ENCODE data around the gene UPK3A. TPM values are rescaled to one million over a fixed set of nuclear protein-coding genes. Genes with fewer than 3 reads are reported as not detected.
A peak's percentile ranks its signal among the peaks of the same experiment; 100 is the strongest.
"Not testable (repeated sequence)": the region's sequence is repeated elsewhere in the genome, so short reads cannot be mapped to it uniquely, and the experiment has no call there.

UPK3A gene
- total RNA-seq, 1 donor: not detected

DNA sequence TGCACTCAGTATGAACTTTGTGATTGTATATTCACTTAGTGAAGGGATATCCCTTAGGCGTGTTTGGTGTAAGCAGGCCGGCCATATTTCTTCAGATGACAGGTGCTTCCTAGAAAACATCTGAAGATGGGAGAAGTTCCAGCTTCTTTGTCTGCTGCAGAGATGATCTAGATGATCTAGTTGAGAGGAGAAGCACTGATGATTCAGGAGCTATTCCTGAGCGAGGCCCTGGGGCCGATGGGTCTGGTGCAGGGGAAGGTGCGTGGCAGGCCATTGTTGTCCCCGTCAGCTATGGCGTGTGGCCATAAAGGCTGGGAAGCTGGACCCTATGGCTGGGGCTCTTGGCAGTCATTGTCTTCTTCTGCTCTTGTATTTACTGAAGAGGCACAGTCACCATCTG is 38.9 kb downstream of the UPK3A start:
- DNase-seq (ENCODE audit: low read depth in 2 of 3, low spot score in 2 of 3): no peak

- no peak for DNase-seq (ENCODE audit: low read depth in 2 of 3, low spot score in 2 of 3)
Observed at GRCh38 chr22:45324311-45324711, 39.6 kb downstream of the UPK3A start.

GRCh38 chr22:45328261-45328660 is 43.5 kb downstream of the UPK3A start:
- DNase-seq (ENCODE audit: low read depth in 2 of 3, low spot score in 2 of 3): not testable (repeated sequence)

- no peak for DNase-seq (ENCODE audit: low read depth in 2 of 3, low spot score in 2 of 3)
Observed at GRCh38 chr22:45328822-45329529, 44.2 kb downstream of the UPK3A start.

GRCh38 chr22:45329530-45329936 is 44.8 kb downstream of the UPK3A start:
- no peak for DNase-seq (ENCODE audit: low read depth in 2 of 3, low spot score in 2 of 3)

DNA sequence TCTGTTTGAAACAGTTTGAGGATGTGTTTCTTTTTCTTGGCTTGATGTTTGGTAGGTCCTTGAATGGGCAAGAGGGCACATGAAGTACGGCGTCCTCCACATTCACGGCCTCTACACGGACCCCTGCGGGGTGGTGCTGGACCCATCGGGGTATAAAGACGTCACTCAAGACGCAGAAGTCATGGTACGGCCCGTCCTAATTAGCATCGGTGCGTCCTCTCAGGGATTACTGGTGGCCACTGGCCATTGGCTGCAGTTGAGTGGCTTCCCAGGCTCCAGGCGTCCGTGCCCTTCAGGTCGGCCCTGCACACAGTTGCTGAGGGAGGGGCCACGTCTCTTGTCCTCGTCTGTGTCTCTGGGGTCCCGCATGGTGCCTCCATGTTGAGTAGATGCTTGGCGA is 45.8 kb downstream of the UPK3A start:
- no peak for DNase-seq (ENCODE audit: low read depth in 2 of 3, low spot score in 2 of 3)

DNA sequence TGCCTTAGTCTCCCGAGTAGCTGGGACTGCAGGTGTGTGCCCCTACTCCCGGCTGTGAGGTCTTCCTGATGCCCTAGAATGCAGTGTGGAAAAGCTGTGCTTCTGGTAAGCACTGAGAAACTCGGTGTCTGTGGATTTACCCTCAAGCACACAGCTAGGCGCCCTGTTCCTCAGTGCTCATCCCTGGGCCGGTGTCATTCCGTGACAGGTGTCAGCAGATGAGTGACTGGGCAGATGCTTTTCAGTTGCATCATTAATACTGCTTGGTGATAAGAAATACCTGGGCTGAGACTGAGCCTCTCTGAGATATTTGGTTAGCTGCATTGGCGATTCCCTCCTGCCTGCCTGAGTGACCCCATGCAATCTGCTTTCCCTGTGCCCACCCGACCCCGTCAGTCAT is 46.7 kb downstream of the UPK3A start:
- DNase-seq (ENCODE audit: low read depth in 2 of 3, low spot score in 2 of 3): no peak

DNA sequence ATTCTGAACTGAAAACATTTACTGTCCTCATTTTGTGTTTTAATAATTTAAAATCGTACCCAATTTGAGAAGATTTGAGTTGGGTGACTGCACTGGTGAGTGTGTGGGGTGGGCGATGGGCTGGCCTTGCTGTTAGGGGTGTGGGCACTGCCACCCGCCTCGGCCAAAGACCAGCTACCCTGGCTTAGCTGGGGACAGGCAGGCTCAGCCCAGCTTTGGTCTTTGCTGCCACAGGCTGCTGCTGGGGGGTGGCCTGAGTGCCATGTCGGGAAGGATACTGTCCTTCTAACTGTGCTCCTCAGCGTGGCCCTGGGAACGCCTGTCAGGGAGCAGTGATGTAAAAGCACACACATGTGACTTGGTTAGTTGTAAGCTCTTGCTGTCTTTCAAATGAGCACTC is 47.3 kb downstream of the UPK3A start:
- no peak for DNase-seq (ENCODE audit: low read depth in 2 of 3, low spot score in 2 of 3)

DNA sequence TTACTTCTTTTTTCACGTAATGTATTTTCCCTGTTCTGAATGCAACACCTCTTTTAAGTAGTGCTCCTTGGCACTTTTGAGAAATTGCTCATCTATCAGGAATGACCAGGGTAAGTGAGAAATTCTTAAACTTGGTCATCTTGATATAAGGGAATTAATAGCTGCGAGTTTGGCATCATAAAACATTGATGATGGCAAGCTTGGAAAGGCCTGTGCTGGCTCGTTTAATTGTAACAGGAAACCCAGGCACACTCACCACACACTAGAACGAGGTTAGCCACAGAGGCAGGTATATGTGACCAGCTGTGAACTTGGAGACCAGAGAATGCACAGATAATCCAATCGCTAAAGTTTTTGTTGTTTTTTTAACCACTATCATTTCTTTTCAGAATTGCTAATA is 49.3 kb downstream of the UPK3A start:
- DNase-seq (ENCODE audit: low read depth in 2 of 3, low spot score in 2 of 3): no peak

DNA sequence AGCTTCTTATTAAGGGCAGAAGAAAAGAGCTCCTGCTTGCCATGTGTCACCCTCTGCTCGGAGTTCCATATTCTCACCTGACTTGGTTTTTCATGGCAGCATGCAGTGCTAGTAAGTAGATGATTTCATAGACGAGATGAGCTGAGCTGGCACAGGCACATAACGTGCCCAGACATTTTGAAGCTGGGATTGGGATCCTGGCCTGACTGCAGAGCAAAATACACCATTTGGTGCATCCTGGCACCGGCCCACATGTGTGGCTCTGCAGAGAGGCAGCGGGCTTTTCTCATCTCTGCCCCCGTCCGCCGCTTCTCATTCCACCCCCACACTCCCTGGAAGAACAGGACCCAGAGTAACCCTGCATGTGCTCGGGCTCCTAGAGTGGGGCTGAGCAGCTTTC is 49.8 kb downstream of the UPK3A start:
- no peak for DNase-seq (ENCODE audit: low read depth in 2 of 3, low spot score in 2 of 3)

GRCh38 chr22:45335021-45335818 is 50.5 kb downstream of the UPK3A start:
- DNase-seq (ENCODE audit: low read depth in 2 of 3, low spot score in 2 of 3): no peak

DNA sequence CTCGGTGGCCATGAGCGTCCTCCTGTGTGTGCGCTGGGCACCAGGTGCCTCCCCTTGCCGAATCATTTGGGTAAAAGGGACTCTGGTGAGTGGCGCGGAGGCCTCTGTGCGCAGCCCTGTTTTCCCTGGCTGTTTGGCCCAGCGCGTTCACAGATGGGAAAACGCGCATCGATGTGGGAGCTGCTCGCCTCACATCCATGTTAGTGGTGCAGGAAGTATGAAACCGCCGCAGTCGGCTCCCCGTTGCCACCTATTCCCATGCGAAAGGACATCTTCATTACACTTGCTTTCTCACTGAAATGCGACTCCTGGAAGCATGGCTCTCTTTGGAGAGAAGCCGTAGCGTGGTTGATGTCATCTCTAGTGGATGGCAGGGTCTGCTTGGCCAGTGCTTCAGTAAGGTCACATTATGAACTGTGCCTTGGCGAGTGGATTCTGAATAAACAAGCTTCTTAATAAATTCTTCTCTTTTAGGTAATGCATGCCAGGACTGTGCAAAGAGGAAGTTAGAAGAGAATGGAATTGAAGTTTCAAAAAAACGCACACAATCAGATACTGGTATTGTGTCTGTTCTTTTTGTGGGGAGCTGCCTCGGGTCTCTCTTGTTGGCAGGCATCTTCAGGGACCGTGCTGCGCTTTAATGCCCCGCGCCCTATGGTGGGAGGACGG is 51.2 kb downstream of the UPK3A start:
- DNase-seq (ENCODE audit: low read depth in 2 of 3, low spot score in 2 of 3): peak in 1 of 3 donors; percentile 62

DNA sequence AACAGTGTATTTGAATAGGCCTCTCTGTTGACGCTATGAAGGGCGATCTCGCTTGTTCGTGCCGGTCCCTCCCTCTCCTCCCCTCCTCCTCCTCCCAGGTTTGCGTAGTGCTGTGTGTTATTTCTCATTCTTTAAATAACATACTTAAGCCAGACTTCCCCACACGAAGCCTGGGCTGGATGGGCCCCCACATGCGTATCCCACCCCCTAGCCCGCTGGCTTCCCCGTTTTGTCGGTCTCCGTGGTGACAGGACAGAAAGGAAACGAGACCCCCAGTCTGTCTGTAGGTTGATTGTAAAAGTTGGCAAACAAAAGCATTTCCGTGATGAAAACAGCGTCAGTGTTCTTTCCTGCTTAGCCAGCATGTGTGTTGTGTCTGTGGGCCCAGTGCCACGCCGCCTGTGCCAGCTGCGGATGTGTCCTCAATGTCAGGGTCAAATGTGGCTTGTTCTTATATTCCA is 52.3 kb downstream of the UPK3A start:
- peak in 2 of 3 donors; percentile 83 to 97 for DNase-seq (ENCODE audit: low read depth in 2 of 3, low spot score in 2 of 3)

GRCh38 chr22:45337536-45337935 is 52.8 kb downstream of the UPK3A start:
- DNase-seq (ENCODE audit: low read depth in 2 of 3, low spot score in 2 of 3): no peak

DNA sequence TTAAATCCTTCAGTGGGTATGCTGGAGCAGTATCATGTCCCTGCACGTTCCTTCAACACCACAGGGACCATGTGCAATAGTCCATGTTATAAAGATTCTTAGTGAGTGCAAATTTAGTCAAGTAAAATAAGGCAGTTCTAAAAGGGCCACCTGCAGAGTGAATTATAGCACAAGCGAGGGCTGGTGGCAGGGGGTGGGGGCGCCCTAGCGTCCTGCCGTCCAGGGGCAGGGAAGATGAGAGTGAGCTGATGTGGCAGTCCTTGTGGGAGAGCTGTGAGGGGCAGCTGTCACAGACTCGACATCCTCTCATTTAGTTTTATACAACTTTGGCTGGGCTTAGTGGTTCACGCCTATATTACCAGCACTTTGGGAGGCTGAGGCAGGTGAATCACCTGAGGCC is 54.0 kb downstream of the UPK3A start:
- no peak for DNase-seq (ENCODE audit: low read depth in 2 of 3, low spot score in 2 of 3)

GRCh38 chr22:45340323-45340722 is 55.6 kb downstream of the UPK3A start:
- DNase-seq (ENCODE audit: low read depth in 2 of 3, low spot score in 2 of 3): no peak

- peak in 1 of 3 donors; percentile 44 for DNase-seq (ENCODE audit: low read depth in 2 of 3, low spot score in 2 of 3)
Observed at GRCh38 chr22:45341498-45341897, 56.7 kb downstream of the UPK3A start.

DNA sequence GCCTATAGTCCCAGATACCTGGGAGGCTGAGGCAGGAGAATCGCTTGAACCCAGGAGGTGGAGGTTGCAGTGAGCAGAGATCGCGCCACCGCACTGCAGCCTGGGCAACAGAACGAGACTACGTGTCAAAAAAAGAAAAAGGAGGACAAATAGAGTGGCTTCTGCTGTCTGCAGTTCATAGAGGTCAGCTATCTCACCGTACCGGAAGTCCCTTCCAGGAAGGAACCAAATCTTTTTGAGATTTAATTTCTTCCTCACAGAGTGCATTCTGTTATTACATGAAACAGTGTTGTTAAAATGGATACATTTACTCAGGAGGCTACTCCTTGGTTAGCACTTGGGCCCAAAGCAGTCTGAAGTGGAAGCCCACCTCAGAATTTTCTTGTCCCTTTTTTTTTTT is 58.4 kb downstream of the UPK3A start:
- no peak for DNase-seq (ENCODE audit: low read depth in 2 of 3, low spot score in 2 of 3)

DNA sequence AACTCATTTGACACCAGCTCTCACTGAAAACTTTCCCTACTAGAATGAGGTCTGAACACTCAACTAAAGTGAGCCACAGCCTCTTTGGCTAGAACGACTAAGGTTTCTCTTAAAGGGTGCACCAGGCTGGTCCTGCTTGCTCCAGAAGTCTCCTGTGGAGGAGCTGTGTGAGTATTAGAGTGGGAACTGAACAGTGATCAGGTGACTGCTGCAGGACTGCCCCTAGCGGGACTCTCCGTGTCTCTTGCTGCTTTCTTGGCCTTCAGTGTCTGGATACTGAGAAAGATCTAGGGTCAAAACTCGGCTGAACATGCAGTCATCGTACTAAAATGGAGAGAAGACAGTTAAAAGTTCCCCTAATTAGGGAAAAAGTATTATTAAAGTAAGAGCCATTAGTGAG is 59.6 kb downstream of the UPK3A start:
- peak in 1 of 3 donors; percentile 48 for DNase-seq (ENCODE audit: low read depth in 2 of 3, low spot score in 2 of 3)

Data from hematopoietic multipotent progenitor cell (in vitro differentiated cells).